NCI-H2196 (cell line): ENCODE data around the gene TMEM184A.
A peak's percentile ranks its signal among the peaks of the same experiment; 100 is the strongest.

Source experiments
- DNase-seq: peaks from one replicate; lab custom pipeline; 2025; ENCODE audit not compliant: unreplicated experiment; lab: John Stamatoyannopoulos, UW

TMEM184A gene

DNA sequence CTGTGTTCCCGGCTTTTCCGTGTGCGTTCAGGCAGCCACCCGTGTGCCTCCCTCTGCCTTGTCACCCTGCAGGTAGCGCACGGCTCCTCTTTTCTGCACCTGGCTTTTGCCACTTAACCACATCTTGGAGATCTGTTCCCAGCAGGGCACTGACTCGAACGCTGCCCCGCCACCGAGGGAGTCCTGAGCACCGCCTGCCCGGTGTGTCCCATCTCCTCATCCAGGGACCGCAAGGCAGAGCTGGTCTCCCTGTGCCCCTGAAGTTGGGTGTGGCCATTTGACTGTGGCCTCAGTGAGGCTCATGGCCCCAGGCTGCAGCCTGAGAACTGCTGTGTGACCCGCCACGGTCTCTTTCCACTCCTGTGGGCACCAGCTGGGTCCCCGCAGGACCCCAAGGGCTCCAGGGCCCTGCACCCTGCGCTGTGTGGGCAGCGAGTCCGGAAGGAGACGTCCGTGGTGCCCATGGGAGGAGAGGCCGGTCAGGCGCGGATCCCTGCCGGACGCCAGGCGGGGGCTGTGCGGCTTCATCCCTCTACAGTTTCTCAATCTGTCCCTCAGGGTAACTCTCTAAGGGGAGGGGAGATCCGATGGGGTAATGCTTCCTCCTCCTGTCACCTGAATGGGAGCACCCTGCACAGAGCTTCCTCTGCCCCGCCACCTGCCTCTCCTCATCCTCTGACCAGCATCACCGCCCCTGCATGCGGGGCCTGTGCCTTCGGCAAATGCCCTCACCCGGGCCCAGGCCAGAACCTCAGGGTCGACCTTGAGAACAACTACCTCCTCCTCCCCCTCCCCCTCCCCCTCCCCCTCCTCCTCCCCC is 50.1 kb downstream of the TMEM184A start:
- peak; percentile 27 for DNase-seq

GRCh38 chr7:1503816-1504775 is 51.9 kb downstream of the TMEM184A start, which contains the start of gene INTS1:
INTS1 (minus strand) TSS chr7:1504389; CDS start chr7:1503960, 429 bp downstream.
- peak; percentile 97 for DNase-seq

GRCh38 chr7:1503390-1503789 is 52.6 kb downstream of the TMEM184A start:
- DNase-seq: no peak

- no peak for DNase-seq
These were observed 53.2 kb downstream of the TMEM184A start for GRCh38 chr7:1502845-1503244.

GRCh38 chr7:1501487-1502270 is 54.3 kb downstream of the TMEM184A start:
- DNase-seq: no peak

- DNase-seq: no peak
These were observed 55.8 kb downstream of the TMEM184A start for GRCh38 chr7:1500064-1500807.

DNA sequence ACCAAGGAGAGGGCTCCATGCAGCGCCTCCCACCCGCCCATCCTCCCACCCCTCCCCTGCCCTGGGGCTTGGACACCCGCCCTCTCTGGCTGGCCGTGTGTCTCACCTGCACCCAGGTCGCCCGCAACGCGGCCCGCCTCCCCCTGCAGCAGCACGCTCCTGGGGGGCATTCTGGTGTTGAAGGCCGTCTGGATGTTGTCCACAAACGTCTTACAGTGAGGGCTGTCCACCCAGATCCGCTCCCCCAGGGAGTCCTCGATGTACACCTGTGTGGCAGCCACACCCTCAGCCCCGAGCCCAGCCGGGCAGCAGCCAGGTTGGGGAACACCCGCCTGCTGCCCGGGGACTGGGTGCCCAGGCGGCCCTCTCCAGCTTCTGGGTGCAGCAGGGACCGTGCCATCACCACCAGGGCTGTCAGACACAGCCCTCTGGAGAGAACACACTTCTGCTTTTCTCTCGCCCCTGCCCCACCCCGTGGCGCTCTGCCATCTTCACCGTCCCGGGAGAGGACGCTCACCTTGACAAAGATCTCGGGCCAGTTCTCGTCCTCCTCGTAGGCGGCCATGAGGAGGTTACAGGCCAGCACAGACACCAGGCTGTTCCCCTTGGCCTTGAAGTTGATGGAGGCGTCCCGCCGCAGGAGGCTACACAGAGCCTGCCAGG is 56.5 kb downstream of the TMEM184A start:
- no peak for DNase-seq

DNA sequence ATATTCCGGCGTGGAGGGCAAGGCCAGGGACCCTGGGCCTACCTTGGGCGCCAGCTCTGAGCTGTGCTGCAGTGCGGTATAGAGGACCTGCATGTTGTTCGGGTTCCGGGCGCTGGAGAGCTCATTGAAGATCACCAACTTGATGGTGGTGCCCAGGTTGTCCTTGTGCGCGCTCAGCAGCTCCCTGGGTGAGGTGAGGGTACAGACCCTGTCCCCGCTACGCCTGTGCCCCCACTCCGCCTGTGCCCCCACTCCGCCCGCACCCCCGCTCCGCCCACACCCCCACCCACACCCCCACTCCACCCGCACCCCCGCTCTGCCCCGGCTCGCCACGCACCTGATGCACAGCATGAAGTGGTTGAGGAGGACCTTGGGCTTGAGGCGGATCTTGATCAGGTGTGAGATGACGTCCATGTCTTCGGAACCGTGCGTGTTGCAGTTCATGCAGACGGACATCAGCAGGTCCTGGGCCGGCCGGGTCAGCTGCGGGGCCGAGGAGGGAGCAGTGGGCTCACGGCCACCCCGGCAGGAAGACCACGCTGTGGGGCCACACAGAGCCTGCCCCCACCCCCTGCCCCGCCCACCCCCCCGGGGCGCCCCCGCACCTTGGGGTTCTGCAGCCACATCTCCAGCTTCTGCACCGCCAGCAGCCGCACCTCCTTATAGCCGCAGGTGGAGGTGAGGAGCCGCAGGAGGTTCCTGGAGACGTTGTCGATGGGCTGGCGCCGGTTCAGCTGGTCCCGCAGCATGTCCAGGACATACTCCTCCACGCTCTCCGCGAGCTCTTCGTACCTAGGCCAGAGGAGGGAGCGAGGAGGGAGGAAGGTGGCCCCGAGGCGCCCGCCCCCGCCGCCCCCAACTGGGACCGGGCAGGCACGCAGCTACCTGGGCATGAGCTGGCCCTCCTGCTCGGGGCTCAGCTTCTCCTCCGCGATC is 57.4 kb downstream of the TMEM184A start:
- DNase-seq: no peak

- DNase-seq: no peak
These were observed 58.6 kb downstream of the TMEM184A start for GRCh38 chr7:1497293-1497927.

DNA sequence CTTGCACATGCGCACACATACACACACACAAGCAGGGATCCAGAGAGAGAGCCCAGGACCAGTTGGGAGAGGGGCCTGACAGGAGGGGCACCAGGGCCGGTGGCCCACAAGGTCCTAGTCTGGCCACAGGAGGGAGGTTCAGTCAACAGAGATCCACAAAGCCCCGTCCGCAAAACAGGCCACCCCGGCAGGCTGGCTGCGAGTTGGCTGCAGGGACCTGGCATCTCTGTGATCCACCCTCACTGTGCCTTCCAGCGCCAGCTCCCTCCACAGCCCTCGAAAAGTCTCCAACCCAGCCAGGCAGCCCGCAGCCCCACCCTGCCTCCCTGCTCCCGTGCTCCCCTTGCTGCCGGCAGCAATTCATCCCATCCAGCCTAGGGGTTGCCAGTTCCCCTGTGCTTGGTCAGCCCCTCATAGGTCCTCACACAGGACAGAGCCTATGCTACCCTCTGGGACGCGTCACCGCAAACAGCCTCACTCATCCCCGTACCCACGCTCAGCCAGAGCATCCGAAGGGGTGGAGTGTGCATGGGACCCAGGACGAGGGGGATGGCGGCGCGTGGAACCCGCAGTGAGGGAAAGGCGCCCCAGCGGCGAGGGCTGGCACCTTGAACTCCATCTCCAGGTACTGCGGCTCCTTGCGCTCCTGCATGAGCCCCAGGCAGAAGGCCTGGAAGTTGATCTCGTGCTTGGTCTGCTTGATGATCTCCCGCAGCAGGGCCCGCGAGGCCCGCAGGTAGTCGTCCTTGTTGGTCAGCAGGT is 59.3 kb downstream of the TMEM184A start:
- DNase-seq: no peak

- no peak for DNase-seq
These were observed 60.3 kb downstream of the TMEM184A start for GRCh38 chr7:1495564-1496242.

- no peak for DNase-seq
These were observed 61.0 kb downstream of the TMEM184A start for GRCh38 chr7:1494866-1495563.

DNA sequence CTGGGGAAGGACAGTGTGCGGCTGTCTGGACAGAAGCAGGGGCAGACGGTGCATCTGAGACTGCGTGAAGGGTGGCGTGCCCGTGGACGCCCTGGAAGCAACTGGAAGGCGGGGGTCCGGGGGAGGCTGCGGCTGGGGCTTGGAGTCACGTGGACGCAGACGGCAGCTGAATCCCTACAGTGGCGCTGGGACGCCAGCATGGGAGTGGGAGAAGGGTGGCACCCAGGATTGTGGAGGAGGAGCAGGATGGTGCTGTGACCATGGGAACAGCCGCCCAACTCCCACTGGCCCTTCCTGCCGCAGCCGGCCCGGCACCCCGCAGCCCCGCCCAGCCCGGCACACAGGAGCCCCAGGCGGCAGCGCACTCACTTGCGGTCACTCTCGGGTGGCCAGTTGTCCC is 61.6 kb downstream of the TMEM184A start:
- no peak for DNase-seq

DNA sequence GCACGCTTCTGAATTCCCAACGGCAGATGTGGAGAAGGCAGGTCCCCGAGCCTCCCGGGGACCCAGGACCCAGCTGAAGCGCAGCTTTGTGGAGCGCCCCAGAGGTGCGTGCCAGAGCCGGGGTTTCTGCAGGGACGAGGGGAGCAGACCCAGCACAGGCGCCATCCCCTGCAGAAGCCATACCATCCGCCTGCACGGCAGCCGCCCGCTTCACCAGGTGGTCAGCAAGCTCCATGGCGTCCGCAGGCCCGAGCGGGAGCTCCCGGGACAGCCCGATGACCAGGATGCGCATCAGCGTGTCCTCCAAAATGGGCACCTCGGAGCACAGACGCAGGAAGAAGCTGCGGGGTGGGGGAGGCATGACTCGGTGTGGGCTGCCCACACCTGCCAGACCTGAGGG is 62.4 kb downstream of the TMEM184A start:
- DNase-seq: no peak

DNA sequence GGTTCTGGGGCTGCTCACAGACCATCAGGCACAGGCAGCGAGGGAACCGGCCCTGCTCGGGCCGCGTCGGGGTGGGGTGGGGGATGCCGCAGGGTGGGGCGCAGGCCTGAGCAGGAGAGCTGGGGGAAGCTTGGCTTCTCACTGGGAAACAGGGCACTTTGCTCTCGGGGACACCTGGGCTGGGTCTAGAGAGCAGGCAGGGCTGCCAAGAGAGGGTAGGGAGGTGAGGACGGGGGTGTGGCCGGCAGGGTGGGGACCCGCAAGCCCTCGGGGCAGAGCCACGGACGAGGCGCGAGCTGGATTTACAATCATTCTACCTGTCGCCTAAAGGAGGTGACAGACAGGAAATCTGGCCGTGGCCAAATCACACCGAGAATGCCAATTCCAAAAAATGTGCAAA is 62.9 kb downstream of the TMEM184A start:
- DNase-seq: no peak

- no peak for DNase-seq
These were observed 63.4 kb downstream of the TMEM184A start for GRCh38 chr7:1492640-1493039.
